Measurements from ENCODE around the gene TNNT1. TPM values are rescaled to one million over a fixed set of nuclear protein-coding genes. Genes with fewer than 3 reads are reported as not detected.

TNNT1 gene
- polyA plus RNA-seq, 1 experiment = 10.4 TPM

DNA sequence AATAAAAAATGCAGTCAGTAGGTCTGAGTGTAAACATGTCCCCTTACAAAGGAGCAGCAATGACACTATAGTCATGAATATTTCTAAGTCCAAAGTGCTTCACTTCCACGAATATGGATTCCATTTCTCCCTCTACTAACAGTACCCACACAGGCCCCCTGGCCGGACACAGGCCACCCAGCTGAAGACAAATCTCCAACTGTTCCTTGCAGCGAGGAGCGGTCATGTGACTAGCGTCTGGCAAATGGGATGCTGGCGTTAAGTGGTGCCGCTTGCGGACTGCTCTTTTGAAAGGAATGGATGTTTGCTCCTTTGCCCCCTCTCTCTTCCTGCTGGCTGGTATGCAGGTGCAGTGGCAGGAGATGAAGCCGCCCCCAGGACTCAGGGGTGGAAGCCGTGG is 47.7 kb downstream of the TNNT1 start:
- Histone ChIP-seq H3K4me3 (ENCODE audit: low read depth, low read length) (no peak overlapping the region), H3K27me3 (ENCODE audit: control insufficient read depth, insufficient read depth, low read length) (no peaks in the 10 kb centered on the region), H3K36me3 (ENCODE audit: control insufficient read depth, insufficient read depth, low read length) (peaks cover 32% of the 10 kb centered on the region)
- CTCF ChIA-PET = interaction anchor here (6.8 kb wide), 1 partner anchor 13 kb away, joined by 40 read pairs; no protein-coding TSS in a partner anchor
- no peak for TF ChIP-seq CTCF (IDR thresholded peaks at IDR 0.05; ENCODE audit: insufficient read depth, low read depth, low read length)
- no peak for DNase-seq (ENCODE audit: low read depth)
- POLR2A ChIA-PET = no interaction called here

DNA sequence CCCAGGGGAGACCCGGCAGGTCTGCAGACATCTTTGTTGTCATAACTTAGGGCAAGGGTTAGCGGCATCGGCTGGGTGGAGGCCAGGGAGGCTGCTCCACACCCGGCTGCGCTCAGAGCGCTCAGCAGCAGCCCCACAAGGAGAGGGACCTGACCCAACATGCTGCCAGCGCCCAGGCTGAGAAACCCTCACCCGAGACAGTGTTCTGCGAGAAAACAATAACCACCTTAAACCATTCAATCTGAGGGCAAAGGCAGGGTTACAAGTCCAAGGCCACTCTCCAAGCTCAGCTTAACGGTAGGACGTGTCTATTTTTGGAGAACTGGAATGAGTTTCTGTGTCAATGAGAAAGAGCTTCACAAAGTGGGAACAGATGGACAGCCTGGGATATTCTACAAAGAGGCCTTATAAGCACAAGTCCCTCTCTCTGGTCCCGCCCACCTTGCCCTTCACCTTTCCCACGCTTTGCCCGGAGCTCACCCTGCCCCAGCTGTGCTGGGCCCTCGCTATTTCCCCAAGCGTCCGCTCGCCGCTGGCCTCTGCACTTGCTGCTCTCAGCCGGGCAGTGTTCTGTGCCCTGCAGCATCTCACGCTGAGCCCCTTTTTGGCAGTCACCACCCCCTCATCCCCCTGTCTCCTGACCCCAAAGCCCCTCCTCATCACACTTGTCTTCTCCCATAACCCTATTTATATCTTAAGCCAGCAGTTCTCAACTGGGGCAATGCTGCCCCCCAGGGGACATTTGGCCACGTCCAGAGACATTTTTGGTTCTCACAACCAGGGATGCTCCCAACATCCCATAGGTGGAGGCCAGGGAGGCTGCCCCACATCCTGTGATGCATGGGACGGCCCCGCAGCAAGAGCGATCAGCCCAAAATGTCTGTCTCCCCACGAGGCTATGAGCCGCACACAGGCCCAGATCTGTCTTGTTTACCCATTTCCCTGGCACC is 49.2 kb downstream of the TNNT1 start:
- no peak for DNase-seq (ENCODE audit: low read depth)
- POLR2A ChIA-PET = no interaction called here
- CTCF ChIA-PET = interaction anchor here (6.8 kb wide), 1 partner anchor 11 kb away, joined by 40 read pairs; no protein-coding TSS in a partner anchor

GRCh38 chr19:55098716-55099556 is 50.1 kb downstream of the TNNT1 start:
- Histone ChIP-seq H3K4me3 (ENCODE audit: low read depth, low read length) (no peak overlapping the region), H3K36me3 (ENCODE audit: control insufficient read depth, insufficient read depth, low read length) (peaks cover 34% of the 10 kb centered on the region), H3K27me3 (ENCODE audit: control insufficient read depth, insufficient read depth, low read length) (no peaks in the 10 kb centered on the region)
- ChIA-PET CTCF (interaction anchor here (6.8 kb wide), 1 partner anchor 10 kb away, joined by 40 read pairs; no protein-coding TSS in a partner anchor), POLR2A (no interaction called here)
- no peak for DNase-seq (ENCODE audit: low read depth)
- no peak for TF ChIP-seq CTCF (IDR thresholded peaks at IDR 0.05; ENCODE audit: insufficient read depth, low read depth, low read length)

More for the DNA sequence above, 49.2 kb downstream of the TNNT1 start:
- no peak overlapping the region for H3K4me3 ChIP-seq (ENCODE audit: low read depth, low read length)
- no peaks in the 10 kb centered on the region for H3K27me3 ChIP-seq (ENCODE audit: control insufficient read depth, insufficient read depth, low read length)
- peak; percentile 15; the same call in 1 of the 2 replicates for TF ChIP-seq CTCF (IDR thresholded peaks at IDR 0.05; ENCODE audit: insufficient read depth, low read depth, low read length)
- H3K36me3 ChIP-seq (ENCODE audit: control insufficient read depth, insufficient read depth, low read length) = peaks cover 33% of the 10 kb centered on the region

GRCh38 chr19:55097864-55098715 is 50.9 kb downstream of the TNNT1 start:
- H3K36me3 ChIP-seq (ENCODE audit: control insufficient read depth, insufficient read depth, low read length) = peaks cover 29% of the 10 kb centered on the region
- ChIA-PET POLR2A (no interaction called here), CTCF (interaction anchor here (6.8 kb wide), 1 partner anchor 9 kb away, joined by 40 read pairs; no protein-coding TSS in a partner anchor)
- no peak for TF ChIP-seq CTCF (IDR thresholded peaks at IDR 0.05; ENCODE audit: insufficient read depth, low read depth, low read length)
- DNase-seq (ENCODE audit: low read depth) = no peak
- no peak overlapping the region for H3K4me3 ChIP-seq (ENCODE audit: low read depth, low read length)
- H3K27me3 ChIP-seq (ENCODE audit: control insufficient read depth, insufficient read depth, low read length) = no peaks in the 10 kb centered on the region
